CD14-positive monocyte (primary cell): ENCODE data around the gene IFITM10. TPM values are rescaled to one million over a fixed set of nuclear protein-coding genes. Genes with fewer than 3 reads are reported as not detected.

Experiments
- DNase-seq, 3 donors: peaks; one replicate each; pipeline ENCODE4 v3.0.0-alpha.2; 2011 to 2022
- H2AFZ ChIP-seq: 2 replicates; pipeline ENCODE4 v1.6.0; 2012; ENCODE audit warnings: mild to moderate bottlenecking, low read depth, low read length, inconsistent platforms; ENCODE audit not compliant: insufficient read depth, poor library complexity, severe bottlenecking
- H3K27ac ChIP-seq, 2 donors: 1 replicate in 1 of 2; 2 replicates in 1 of 2; pipeline ENCODE4 v1.5.1; 2012 to 2013; ENCODE audit warnings: low read length in 2 of 2, control low read depth in 1 of 2, inconsistent platforms in 1 of 2, low read depth in 1 of 2, mild to moderate bottlenecking in 1 of 2
- H3K27me3 ChIP-seq, 2 donors: one replicate each; pipeline versions ENCODE4 v1.6.0 to v1.6.1; 2011 to 2013; ENCODE audit warnings: low read length in 2 of 2; ENCODE audit not compliant: control insufficient read depth in 2 of 2, insufficient read depth in 2 of 2
- H3K36me3 ChIP-seq, 2 donors: replicated peaks in 1 of 2; 1 replicate in 1 of 2; 2 replicates in 1 of 2; pipeline versions ENCODE4 v1.5.1 to v1.6.1; 2012 to 2013; ENCODE audit warnings: low read length in 2 of 2, control low read depth in 1 of 2, inconsistent platforms in 1 of 2, mild to moderate bottlenecking in 1 of 2; ENCODE audit not compliant: insufficient read depth in 2 of 2, control insufficient read depth in 1 of 2
- H3K4me1 ChIP-seq, 2 donors: 1 replicate in 1 of 2; 2 replicates in 1 of 2; pipeline versions ENCODE4 v1.5.1 to v1.6.1; 2012 to 2013; ENCODE audit warnings: low read length in 2 of 2, control low read depth in 1 of 2, inconsistent platforms in 1 of 2, mild to moderate bottlenecking in 1 of 2, moderate library complexity in 1 of 2; ENCODE audit not compliant: insufficient read depth in 2 of 2, control insufficient read depth in 1 of 2
- H3K4me2 ChIP-seq: replicated peaks from 2 replicates; pipeline ENCODE3; 2012; ENCODE audit warnings: low read length, moderate library complexity, mild to moderate bottlenecking; ENCODE audit not compliant: poor library complexity, severe bottlenecking; ENCODE audit errors: extremely low read depth
- H3K4me3 ChIP-seq, 3 experiments: fragments of 200-600 bp in 1 of 3; sonication (generic) in 1 of 3; replicated peaks in 1 of 3; 1 replicate in 2 of 3; 2 replicates in 1 of 3; pipeline ENCODE4 v1.5.1; 2011 to 2013; ENCODE audit warnings: low read length in 3 of 3, mild to moderate bottlenecking in 3 of 3, control low read depth in 2 of 3, low read depth in 2 of 3, inconsistent platforms in 1 of 3, moderate library complexity in 1 of 3
- H3K79me2 ChIP-seq: 2 replicates; pipeline ENCODE4 v1.6.0; 2012; ENCODE audit warnings: mild to moderate bottlenecking, control low read depth, inconsistent platforms, low read length, moderate library complexity; ENCODE audit not compliant: insufficient read depth
- H3K9ac ChIP-seq: 2 replicates; pipeline ENCODE4 v1.6.0; 2017; ENCODE audit warnings: low read length, mild to moderate bottlenecking; ENCODE audit not compliant: insufficient read depth, poor library complexity, severe bottlenecking
- H3K9me3 ChIP-seq, 2 donors: replicated peaks in 1 of 2; 1 replicate in 1 of 2; 2 replicates in 1 of 2; pipeline versions ENCODE4 v1.5.1 to v1.6.1; 2012 to 2013; ENCODE audit warnings: low read length in 2 of 2, control low read depth in 1 of 2; ENCODE audit not compliant: control insufficient read depth in 1 of 2, insufficient read depth in 1 of 2
- H4K20me1 ChIP-seq: 2 replicates; pipeline ENCODE4 v1.6.0; 2012; ENCODE audit warnings: mild to moderate bottlenecking, low read length, control low read depth, moderate library complexity; ENCODE audit not compliant: insufficient read depth
- H3K27ac Mint-ChIP-seq, 7 donors: one replicate each; pipeline ENCODE4 v1.8.0; 2020; ENCODE audit warnings: mild to moderate bottlenecking in 7 of 7, mixed read lengths in 7 of 7, moderate library complexity in 6 of 7, inconsistent platforms in 2 of 7
- H3K27me3 Mint-ChIP-seq, 3 donors: one replicate each; pipeline ENCODE4 v1.8.0; 2021 to 2022; ENCODE audit warnings: low read depth in 3 of 3, mild to moderate bottlenecking in 3 of 3, mixed read lengths in 3 of 3, moderate library complexity in 3 of 3, inconsistent platforms in 1 of 3
- H3K36me3 Mint-ChIP-seq, 2 donors: one replicate each; pipeline ENCODE4 v1.8.0; 2020; ENCODE audit warnings: mixed read lengths in 2 of 2, inconsistent platforms in 1 of 2, mild to moderate bottlenecking in 1 of 2
- H3K4me1 Mint-ChIP-seq: one replicate; pipeline ENCODE4 v1.8.0; 2020; ENCODE audit warnings: mild to moderate bottlenecking, mixed read lengths
- H3K4me3 Mint-ChIP-seq, 2 donors: one replicate each; pipeline ENCODE4 v1.8.0; 2020; ENCODE audit warnings: mild to moderate bottlenecking in 2 of 2, mixed read lengths in 2 of 2, moderate library complexity in 1 of 2
- H3K9me3 Mint-ChIP-seq, 7 donors: one replicate each; pipeline ENCODE4 v1.8.0; 2020 to 2022; ENCODE audit warnings: mixed read lengths in 7 of 7, mild to moderate bottlenecking in 6 of 7, moderate library complexity in 6 of 7, inconsistent platforms in 2 of 7
- WGBS: methylation state at CpG from one replicate; pipeline ENCODE4 v1.1.5; 2013; ENCODE audit warnings: missing lambda C conversion rate; ENCODE audit not compliant: insufficient coverage; 5-methylcytosine and 5-hydroxymethylcytosine counted together
- intact Hi-C, 2 donors: fragments of 100-400 bp; cut with micrococcal nuclease; formaldehyde crosslinking; loops; one replicate each; pipeline versions ENCODE4 v1.15.0 to v1.15.1; 2023
- polyA plus RNA-seq, 3 donors: library from polyadenylated mRNA; depleted of rRNA in 1 of 3; unstranded in 2 of 3; stranded (reverse) in 1 of 3; fragments of 300-500 nt in 2 of 3; fragments of >200 nt in 1 of 3; fragmentation: Illumina TruSeq in 2 of 3; gene quantifications; 1 replicate in 2 of 3; 2 replicates in 1 of 3; pipeline ENCODE4 v1.2.3, GENCODE V29; 2012 to 2021
- TF ChIP-seq, protein P1 (sequence below): fragments of 200-600 bp; IDR thresholded peaks from one replicate; pipeline ENCODE4 v1.8.0; 2022; ENCODE audit warnings: antibody characterized with exemption, mild to moderate bottlenecking

Gene IFITM10
- polyA plus RNA-seq, 3 donors = 2.4 TPM; not detected in 2

DNA sequence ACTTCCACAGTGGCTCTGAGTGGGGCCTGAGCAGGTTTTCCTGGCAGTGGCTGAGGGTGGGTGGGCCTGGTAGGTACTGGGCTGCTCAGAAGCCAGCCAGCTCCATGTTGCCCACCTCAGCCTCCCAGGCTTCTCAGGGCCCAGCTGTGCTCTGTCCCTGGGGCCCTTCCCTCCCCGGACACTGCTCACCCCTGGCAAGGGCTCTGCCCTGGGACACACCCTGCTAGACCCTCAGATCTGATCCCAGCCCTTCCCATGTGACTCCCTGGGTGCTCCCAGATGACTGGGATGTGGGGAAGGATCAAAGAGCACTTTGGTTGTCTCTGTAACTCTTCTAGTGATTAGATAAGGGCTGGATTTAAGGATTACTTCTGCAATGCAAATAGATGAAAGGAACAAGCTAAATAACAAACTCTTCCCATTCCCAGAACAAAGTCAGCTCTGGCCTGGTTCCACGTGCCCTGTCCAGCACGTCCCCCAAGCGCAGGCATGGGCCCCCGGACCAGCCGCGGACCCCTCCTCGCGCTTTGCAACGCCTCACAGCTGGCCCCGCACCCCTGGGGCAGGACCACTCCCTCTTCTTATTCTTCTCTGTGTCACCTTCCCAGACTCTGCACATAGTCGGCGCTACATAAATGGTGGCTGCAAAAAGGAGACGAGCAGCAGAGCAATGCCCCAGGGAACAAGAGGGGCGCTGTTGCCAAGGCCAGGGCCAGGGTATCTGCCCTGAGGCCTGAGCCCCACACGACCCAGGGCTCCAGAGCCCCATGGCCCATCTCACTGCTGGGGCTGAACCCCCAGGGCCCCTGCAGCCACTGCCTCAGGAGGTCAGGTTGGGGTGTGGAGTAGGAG is 59.1 kb downstream of the IFITM10 start:
- Histone ChIP-seq H3K4me1 (peaks cover 10 to 14% of the 10 kb centered on the region in 2 donors), H3K4me3 (no peak overlapping the region), H3K27me3 (peaks cover 0 to 41% of the 10 kb centered on the region in 2 donors), H3K36me3 (no peaks in the 10 kb centered on the region), H3K79me2 (no peaks in the 10 kb centered on the region), H3K27ac (no peak overlapping the region), H3K9ac (no peak overlapping the region), H2AFZ (no peak overlapping the region), H4K20me1 (no peaks in the 10 kb centered on the region), H3K4me2 (no peak overlapping the region), H3K9me3 (no peaks in the 10 kb centered on the region)
- intact Hi-C loops = loop anchor here (5.0 to 10.0 kb wide), 3 partner anchors 34 to 194 kb away; no protein-coding TSS in a partner anchor
- Mint-ChIP-seq H3K4me1 (peaks cover 5% of the 10 kb centered on the region), H3K4me3 (no peak overlapping the region), H3K27ac (no peak overlapping the region), H3K9me3 (peaks cover 0 to 1% (median 0%) of the 10 kb centered on the region in 7 donors), H3K36me3 (no peaks in the 10 kb centered on the region), H3K27me3 (peaks cover 34 to 64% (median 35%) of the 10 kb centered on the region in 3 donors)
- 96% methylated on average over 15 of the region's 16 CpGs for WGBS
- TF ChIP-seq, protein P1, sequence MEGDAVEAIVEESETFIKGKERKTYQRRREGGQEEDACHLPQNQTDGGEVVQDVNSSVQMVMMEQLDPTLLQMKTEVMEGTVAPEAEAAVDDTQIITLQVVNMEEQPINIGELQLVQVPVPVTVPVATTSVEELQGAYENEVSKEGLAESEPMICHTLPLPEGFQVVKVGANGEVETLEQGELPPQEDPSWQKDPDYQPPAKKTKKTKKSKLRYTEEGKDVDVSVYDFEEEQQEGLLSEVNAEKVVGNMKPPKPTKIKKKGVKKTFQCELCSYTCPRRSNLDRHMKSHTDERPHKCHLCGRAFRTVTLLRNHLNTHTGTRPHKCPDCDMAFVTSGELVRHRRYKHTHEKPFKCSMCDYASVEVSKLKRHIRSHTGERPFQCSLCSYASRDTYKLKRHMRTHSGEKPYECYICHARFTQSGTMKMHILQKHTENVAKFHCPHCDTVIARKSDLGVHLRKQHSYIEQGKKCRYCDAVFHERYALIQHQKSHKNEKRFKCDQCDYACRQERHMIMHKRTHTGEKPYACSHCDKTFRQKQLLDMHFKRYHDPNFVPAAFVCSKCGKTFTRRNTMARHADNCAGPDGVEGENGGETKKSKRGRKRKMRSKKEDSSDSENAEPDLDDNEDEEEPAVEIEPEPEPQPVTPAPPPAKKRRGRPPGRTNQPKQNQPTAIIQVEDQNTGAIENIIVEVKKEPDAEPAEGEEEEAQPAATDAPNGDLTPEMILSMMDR = no peak
- no peak for DNase-seq

DNA sequence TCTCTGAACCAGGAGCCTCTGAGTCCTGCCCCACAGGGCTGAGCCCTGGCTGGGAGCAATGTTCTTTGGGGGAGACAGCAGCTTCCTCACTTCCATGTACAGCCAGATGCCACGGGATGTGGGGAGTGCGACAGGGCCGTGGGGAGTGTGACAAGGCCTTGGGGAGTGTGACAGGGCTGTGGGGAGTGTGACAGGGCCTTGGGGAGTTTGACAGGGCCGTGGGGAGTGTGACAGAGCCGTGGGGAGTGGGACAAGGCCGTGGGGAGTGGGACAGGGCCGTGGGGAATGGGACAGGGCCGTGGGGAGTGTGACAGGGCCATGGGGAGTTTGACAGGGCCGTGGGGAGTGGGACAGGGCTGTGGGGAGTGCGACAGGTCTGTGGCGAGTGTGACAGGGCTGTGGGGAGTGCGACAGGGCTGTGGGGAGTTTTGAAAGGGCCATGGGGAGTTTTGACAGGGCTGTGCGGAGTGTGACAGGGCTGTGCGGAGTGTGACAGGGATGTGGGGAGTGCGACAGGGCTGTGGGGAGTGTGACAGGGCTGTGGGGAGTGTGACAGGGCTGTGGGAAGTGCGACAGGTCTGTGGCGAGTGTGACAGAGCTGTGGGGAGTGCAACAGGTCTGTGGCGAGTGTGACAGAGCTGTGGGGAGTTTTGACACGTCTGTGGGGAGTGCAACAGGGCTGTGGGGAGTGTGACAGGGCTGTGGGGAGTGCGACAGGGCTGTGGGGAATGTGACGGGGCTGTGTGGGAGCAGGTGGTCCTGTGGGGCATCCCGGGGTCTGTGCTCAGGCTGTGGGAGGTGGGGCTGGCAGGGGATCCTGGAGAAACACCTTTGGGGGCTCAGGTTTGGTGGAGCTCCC is 60.0 kb downstream of the IFITM10 start:
- Histone ChIP-seq H3K4me1 (peaks cover 10 to 14% of the 10 kb centered on the region in 2 donors), H2AFZ (no peak overlapping the region), H3K27me3 (peaks cover 0 to 40% of the 10 kb centered on the region in 2 donors), H3K36me3 (no peaks in the 10 kb centered on the region), H3K79me2 (no peaks in the 10 kb centered on the region), H4K20me1 (no peaks in the 10 kb centered on the region), H3K9ac (no peak overlapping the region), H3K9me3 (no peaks in the 10 kb centered on the region), H3K4me2 (no peak overlapping the region), H3K27ac (no peak overlapping the region), H3K4me3 (no peak overlapping the region)
- Mint-ChIP-seq H3K27me3 (peaks cover 26 to 59% (median 27%) of the 10 kb centered on the region in 3 donors), H3K36me3 (no peaks in the 10 kb centered on the region), H3K27ac (peak overlapping the region in 1 of 7 donors; percentile 64), H3K4me1 (peaks cover 5% of the 10 kb centered on the region), H3K9me3 (peaks cover 0 to 1% (median 0%) of the 10 kb centered on the region in 7 donors), H3K4me3 (peak overlapping the region; percentile 43 to 63)
- no peak for DNase-seq
- 77% methylated on average over 20 of the region's 22 CpGs for WGBS
- intact Hi-C loops = loop anchor here (5.0 to 10.0 kb wide), 3 partner anchors 33 to 194 kb away; no protein-coding TSS in a partner anchor
- TF ChIP-seq, protein P1 = no peak
